Hematopoietic multipotent progenitor cell treated with erythropoietin and hydrocortisone succinate and interleukin-3 and kit ligand, for 4 days (in vitro differentiated cells): ENCODE data around the gene CASP8AP2.
"Not testable (repeated sequence)": the region's sequence is repeated elsewhere in the genome, so short reads cannot be mapped to it uniquely, and the experiment has no call there.

Experiments
- DNase-seq: peaks from one replicate; pipeline ENCODE4 v3.0.0-alpha.2; 2015

CASP8AP2 gene

GRCh38 chr6:89829472-89830169 is at the start of gene CASP8AP2:
CASP8AP2 (plus strand) TSS chr6:89829880.
- peak; percentile 100 for DNase-seq

- no peak for DNase-seq
Measured at GRCh38 chr6:89781070-89782034, 48.3 kb upstream of the CASP8AP2 start.

- no peak for DNase-seq
Measured at GRCh38 chr6:89782222-89782621, 47.5 kb upstream of the CASP8AP2 start.

GRCh38 chr6:89783293-89783692 is 46.4 kb upstream of the CASP8AP2 start:
- peak; percentile 83 for DNase-seq

- DNase-seq, result no peak
Measured at GRCh38 chr6:89784838-89785237, 44.8 kb upstream of the CASP8AP2 start.

GRCh38 chr6:89786970-89787369 is 42.7 kb upstream of the CASP8AP2 start:
- no peak for DNase-seq

- DNase-seq, result no peak
Measured at GRCh38 chr6:89787660-89788328, 41.9 kb upstream of the CASP8AP2 start.

- no peak for DNase-seq
Measured at GRCh38 chr6:89789980-89790379, 39.7 kb upstream of the CASP8AP2 start.

GRCh38 chr6:89790403-89790802 is 39.3 kb upstream of the CASP8AP2 start:
- DNase-seq, result no peak

GRCh38 chr6:89792881-89793280 is 36.8 kb upstream of the CASP8AP2 start:
- DNase-seq, result peak; percentile 89

- DNase-seq, result peak; percentile 84
Measured at GRCh38 chr6:89793586-89793985, 36.1 kb upstream of the CASP8AP2 start.

GRCh38 chr6:89794324-89794723 is 35.4 kb upstream of the CASP8AP2 start:
- DNase-seq, result peak; percentile 52

GRCh38 chr6:89797317-89797716 is 32.4 kb upstream of the CASP8AP2 start:
- DNase-seq, result peak; percentile 97

- DNase-seq, result no peak
Measured at GRCh38 chr6:89799096-89799495, 30.6 kb upstream of the CASP8AP2 start.

GRCh38 chr6:89799756-89800155 is 29.9 kb upstream of the CASP8AP2 start:
- no peak for DNase-seq

GRCh38 chr6:89803271-89803670 is 26.4 kb upstream of the CASP8AP2 start:
- DNase-seq, result no peak

- DNase-seq, result no peak
Measured at GRCh38 chr6:89805814-89806371, 23.8 kb upstream of the CASP8AP2 start.

- DNase-seq, result peak; percentile 58
Measured at GRCh38 chr6:89807581-89807980, 22.1 kb upstream of the CASP8AP2 start.

- DNase-seq, result not testable (repeated sequence)
Measured at GRCh38 chr6:89813422-89813821, 16.3 kb upstream of the CASP8AP2 start.

- DNase-seq, result no peak
Measured at GRCh38 chr6:89817481-89817880, 12.2 kb upstream of the CASP8AP2 start.

GRCh38 chr6:89818977-89819335 is 10.7 kb upstream of the CASP8AP2 start:
- peak; percentile 71 for DNase-seq

GRCh38 chr6:89819336-89820130 is 10.1 kb upstream of the CASP8AP2 start, which contains the start of gene MDN1:
MDN1 (minus strand) TSS chr6:89819794; CDS start chr6:89819607, 187 bp downstream.
- peak; percentile 98 for DNase-seq
